T-helper 2 cell treated with Interferon-gamma antibody and Interleukin-4, amounts not matched to agents 5 μg/mL and 100 μg/mL, for 36 hours (primary cell): ENCODE data around the gene MT1X.

ENCODE experiments used
- DNase-seq: peaks from one replicate; pipeline ENCODE4 v3.0.0; 2021; ENCODE audit warnings: low spot score
- H3K27ac Mint-ChIP-seq: one replicate; pipeline ENCODE4 v1.8.0; 2021; ENCODE audit warnings: mild to moderate bottlenecking, mixed read lengths
- H3K27me3 Mint-ChIP-seq: one replicate; pipeline ENCODE4 v1.8.0; 2021; ENCODE audit warnings: low read depth, mixed read lengths
- H3K36me3 Mint-ChIP-seq: one replicate; pipeline ENCODE4 v1.8.0; 2021; ENCODE audit warnings: low read depth, mixed read lengths
- H3K4me1 Mint-ChIP-seq: one replicate; pipeline ENCODE4 v1.8.0; 2021; ENCODE audit warnings: low read depth, mixed read lengths
- H3K4me3 Mint-ChIP-seq: one replicate; pipeline ENCODE4 v1.8.0; 2022; ENCODE audit warnings: mild to moderate bottlenecking, moderate library complexity, mixed read lengths
- H3K9me3 Mint-ChIP-seq: one replicate; pipeline ENCODE4 v1.8.0; 2021; ENCODE audit warnings: mixed read lengths

Gene MT1X

DNA sequence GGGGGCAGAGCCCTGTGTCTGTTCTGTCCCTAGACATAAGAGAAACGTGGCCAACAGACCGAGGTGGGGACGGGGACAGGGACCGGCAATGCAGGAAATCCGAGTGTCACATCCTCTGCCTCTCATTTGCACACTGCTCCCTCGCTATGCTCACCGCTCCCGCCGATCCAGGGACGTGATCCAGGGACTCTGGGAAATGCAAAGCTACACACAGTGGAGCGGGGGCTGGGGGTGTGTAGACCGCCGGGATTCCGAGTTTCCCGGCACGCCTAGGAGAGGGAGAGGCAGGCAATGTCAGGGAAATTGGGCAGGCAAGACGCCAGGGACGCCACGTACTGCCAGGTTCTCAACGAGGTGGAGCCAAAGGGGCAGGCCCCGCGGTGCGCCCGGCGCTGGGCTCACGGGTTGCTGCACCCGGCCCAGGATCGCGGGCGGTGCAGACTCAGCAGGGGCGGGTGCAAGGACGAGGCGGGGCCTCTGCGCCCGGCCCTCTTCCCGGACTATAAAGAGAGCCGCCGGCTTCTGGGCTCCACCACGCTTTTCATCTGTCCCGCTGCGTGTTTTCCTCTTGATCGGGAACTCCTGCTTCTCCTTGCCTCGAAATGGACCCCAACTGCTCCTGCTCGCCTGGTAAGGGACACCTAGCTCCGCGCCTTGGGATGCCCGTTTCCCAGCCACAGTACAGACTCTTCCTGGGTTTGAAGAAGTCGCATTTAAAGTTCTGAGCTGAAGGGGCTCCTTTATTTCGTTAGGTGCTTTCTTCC, at the start of gene MT1X:
TSS of gene MT1X (plus strand) at position 532 of the 764 bp plus-strand sequence. CDS start at position 603, 71 bp downstream.
- peak within 1 kb of the TSS; percentile 92 for H3K27ac Mint-ChIP-seq
- peak; percentile 89 for DNase-seq
- peaks cover 4% of the 10 kb centered on the region for H3K9me3 Mint-ChIP-seq
- H3K4me3 Mint-ChIP-seq, result peak within 1 kb of the TSS; percentile 96
- peaks cover 3% of the 10 kb centered on the region for H3K36me3 Mint-ChIP-seq
- H3K4me1 Mint-ChIP-seq, result peaks cover 16% of the 10 kb centered on the region
- no peaks in the 10 kb centered on the region for H3K27me3 Mint-ChIP-seq

DNA sequence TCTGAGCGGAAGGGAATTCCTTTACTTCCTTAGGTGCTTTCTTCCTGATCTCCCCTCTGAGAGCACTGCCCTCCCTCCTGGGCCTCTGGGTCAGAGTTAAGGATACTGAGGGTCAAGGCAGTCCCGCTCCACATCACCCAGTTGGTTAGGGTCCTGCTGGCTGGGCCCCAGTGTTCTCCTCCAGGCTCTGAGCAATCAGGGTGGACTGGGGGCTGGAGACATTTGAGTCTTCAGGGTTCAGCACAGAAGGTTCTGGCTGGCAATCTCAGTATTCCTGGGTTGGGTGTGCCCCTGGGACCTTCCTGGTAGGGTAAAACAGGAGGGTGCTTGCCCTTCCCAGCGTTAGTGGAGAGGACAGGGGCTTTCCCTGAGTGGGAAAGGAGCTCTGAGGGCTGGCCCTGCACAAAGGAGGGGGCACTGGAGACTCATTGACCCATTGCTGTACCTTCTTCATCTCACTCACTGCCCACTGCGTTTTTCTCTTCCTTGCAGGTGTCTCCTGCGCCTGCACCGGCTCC, 49.4 kb upstream of the MT1X start:
- H3K36me3 Mint-ChIP-seq, result peaks cover 4% of the 10 kb centered on the region
- no peak for DNase-seq
- H3K27ac Mint-ChIP-seq, result no peak overlapping the region
- peaks cover 74% of the 10 kb centered on the region for H3K27me3 Mint-ChIP-seq
- peaks cover 29% of the 10 kb centered on the region for H3K4me1 Mint-ChIP-seq
- no peaks in the 10 kb centered on the region for H3K9me3 Mint-ChIP-seq
- H3K4me3 Mint-ChIP-seq, result peak overlapping the region; percentile 54

DNA sequence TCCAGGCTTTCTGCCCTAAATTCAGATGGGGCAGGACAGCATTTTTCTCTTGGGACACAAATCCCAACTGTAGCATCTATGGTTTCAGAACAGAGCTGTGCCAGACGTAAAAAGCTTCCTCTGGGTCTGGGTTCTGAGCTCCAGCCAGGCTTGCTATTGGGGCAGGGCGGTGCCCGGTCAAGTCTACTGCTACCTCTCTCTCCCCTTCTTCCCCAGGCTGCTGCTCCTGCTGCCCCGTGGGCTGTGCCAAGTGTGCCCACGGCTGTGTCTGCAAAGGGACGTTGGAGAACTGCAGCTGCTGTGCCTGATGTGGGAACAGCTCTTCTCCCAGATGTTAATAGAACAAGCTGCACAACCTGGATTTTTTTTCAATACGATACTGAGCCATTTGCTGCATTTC, 48.7 kb upstream of the MT1X start:
- Mint-ChIP-seq H3K4me3 (no peak overlapping the region), H3K4me1 (peaks cover 31% of the 10 kb centered on the region), H3K9me3 (no peaks in the 10 kb centered on the region), H3K36me3 (peaks cover 4% of the 10 kb centered on the region), H3K27ac (no peak overlapping the region), H3K27me3 (peaks cover 77% of the 10 kb centered on the region)
- DNase-seq, result no peak

DNA sequence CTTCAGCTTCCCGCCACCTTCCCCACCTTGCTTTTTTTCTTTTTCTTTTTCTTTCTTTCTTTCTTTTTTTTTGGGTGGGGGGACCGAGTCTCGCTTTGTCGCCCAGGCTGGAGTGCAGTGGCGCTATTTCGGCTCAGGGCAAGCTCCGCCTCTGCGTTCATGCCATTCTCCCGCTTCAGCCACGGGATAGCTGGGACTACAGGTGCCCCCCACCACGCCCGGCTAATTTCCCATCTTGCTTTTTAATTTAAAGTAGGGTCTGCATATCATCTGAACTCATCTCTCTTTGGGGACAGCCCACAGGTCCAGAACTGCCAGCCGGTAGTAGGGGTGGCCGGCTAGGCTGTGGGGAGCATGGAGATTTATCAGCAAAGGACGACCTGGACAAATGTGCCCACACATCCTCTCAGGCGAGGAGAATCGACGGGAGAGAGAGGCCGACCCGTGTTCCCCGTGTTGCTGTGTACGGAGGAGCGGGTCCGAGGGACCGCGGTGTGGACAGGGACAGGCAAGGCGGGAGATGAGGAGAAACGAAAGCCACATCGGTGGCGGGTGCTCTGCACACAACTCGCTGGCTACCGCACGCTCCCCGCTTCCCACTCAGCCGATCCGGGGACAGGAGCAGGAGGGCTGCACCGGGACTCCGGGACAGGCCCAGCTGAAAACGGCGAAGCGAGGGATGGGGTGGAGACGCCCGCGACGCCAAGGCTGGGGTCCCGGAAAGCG, 47.4 kb upstream of the MT1X start:
- H3K4me1 Mint-ChIP-seq, result peaks cover 31% of the 10 kb centered on the region
- H3K36me3 Mint-ChIP-seq, result peaks cover 4% of the 10 kb centered on the region
- H3K27me3 Mint-ChIP-seq, result peaks cover 89% of the 10 kb centered on the region
- no peaks in the 10 kb centered on the region for H3K9me3 Mint-ChIP-seq
- peak overlapping the region; percentile 5 for H3K27ac Mint-ChIP-seq
- no peak for DNase-seq
- H3K4me3 Mint-ChIP-seq, result peak overlapping the region; percentile 73

DNA sequence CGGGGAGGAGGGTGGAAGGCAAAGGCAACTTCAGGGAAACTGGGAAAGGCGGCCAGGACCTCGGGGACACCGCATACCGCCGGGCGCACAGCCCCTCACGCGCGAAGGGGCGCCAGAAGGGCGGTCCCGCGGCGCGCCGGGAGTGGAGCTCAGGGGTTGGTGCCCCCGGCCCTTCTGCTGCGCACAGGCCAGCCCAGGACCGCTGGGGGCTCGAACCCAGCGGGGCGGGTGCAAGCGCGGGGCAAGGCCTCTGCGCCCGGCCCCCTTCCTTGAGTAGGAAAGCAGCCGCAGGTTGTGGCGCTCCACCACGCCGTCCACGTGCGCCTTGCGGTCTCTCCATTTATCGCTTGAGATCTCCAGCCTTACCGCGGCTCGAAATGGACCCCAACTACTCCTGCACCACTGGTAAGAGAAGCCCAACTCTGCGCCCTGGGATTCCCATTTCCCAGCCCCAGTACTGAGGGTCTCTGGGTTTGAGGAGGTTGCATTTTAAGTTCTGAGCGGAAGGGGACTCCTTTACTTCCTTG, 46.8 kb upstream of the MT1X start:
- peaks cover 89% of the 10 kb centered on the region for H3K27me3 Mint-ChIP-seq
- no peak for DNase-seq
- H3K9me3 Mint-ChIP-seq, result no peaks in the 10 kb centered on the region
- peak overlapping the region; percentile 45 for H3K4me3 Mint-ChIP-seq
- H3K27ac Mint-ChIP-seq, result no peak overlapping the region
- H3K36me3 Mint-ChIP-seq, result peaks cover 4% of the 10 kb centered on the region
- H3K4me1 Mint-ChIP-seq, result peaks cover 27% of the 10 kb centered on the region

DNA sequence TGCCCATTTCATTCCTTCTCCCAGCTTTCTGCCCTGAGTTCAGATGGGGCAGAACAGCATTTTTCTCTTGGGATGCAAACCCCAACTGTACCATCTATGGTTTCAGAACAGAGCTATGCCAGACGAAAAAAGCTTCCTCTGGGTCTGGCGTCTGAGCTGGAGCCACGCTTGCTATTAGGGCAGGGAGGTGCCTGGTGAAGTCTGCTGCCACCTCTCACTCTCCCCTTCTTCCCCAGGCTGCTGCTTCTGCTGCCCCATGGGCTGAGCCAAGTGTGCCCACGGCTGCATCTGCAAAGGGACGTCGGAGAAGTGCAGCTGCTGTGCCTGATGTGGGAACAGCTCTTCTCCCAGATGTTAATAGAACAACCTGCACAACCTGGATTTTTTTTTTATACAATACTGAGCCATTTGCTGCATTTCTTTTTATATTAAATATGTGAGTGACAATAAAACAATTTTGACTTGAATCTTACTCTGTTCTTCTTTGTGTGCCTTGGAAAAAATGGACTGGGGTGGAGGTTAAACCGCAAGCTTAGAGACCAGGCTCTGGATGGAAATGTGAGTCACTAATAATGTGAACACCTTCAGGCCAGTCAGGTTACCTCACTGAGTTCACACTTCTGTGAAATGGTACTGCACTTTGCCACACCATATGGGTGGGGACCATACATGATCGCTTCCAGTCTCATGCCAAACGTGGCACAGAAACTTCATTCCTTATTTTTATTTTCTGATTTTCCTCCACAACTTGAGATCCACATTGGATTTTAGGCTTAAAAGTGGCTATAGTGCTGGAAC, 45.5 kb upstream of the MT1X start:
- no peak overlapping the region for H3K4me3 Mint-ChIP-seq
- H3K27ac Mint-ChIP-seq, result no peak overlapping the region
- H3K9me3 Mint-ChIP-seq, result no peaks in the 10 kb centered on the region
- DNase-seq, result no peak
- peaks cover 4% of the 10 kb centered on the region for H3K36me3 Mint-ChIP-seq
- H3K4me1 Mint-ChIP-seq, result peaks cover 25% of the 10 kb centered on the region
- peaks cover 81% of the 10 kb centered on the region for H3K27me3 Mint-ChIP-seq

DNA sequence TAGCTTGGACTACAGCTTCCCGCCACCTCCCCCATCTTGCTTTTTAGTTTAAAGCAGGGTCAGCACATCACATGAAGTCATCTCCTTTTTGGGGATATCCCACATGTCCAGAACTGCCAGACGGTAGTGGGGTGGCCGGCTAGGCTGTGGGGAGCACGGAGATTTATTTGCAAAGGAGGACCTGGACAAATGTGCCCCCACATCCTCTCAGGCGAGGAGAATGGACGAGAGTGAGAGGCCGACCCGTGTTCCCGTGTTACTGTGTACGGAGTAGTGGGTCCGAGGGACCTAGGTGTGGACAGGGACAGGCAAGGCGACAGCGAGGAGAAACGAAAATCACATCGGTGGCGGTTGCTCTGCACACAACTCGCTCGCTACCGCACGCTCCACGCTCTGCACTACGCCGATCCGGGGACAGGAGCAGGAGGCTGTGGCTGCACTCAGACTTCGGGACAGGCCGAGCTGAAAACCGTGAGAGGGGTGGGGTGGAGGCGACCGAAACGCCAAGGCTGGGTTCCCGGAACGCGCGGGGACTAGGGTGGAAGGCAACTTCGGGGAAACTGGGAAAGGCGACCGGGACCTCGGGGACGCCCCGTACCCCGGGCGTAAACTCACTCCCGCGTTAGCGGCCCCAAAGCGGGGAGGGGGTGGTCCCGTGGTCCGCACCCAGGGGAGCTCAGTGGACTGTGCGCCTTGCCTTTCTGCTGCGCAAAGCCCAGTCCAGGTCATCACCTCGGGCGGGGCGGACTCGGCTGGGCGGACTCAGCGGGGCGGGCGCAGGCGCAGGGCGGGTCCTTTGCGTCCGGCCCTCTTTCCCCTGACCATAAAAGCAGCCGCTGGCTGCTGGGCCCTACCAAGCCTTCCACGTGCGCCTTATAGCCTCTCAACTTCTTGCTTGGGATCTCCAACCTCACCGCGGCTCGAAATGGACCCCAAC, 44.2 kb upstream of the MT1X start, which contains the start of gene MT1A:
TSS of gene MT1A (plus strand) at position 853 of the 937 bp plus-strand sequence. CDS start at position 926, 73 bp downstream.
- peak; percentile 45 for DNase-seq
- Mint-ChIP-seq H3K36me3 (peaks cover 4% of the 10 kb centered on the region), H3K27me3 (peaks cover 79% of the 10 kb centered on the region), H3K9me3 (no peaks in the 10 kb centered on the region), H3K27ac (no peak within 1 kb of the TSS), H3K4me1 (peaks cover 28% of the 10 kb centered on the region), H3K4me3 (peak within 1 kb of the TSS; percentile 76)

DNA sequence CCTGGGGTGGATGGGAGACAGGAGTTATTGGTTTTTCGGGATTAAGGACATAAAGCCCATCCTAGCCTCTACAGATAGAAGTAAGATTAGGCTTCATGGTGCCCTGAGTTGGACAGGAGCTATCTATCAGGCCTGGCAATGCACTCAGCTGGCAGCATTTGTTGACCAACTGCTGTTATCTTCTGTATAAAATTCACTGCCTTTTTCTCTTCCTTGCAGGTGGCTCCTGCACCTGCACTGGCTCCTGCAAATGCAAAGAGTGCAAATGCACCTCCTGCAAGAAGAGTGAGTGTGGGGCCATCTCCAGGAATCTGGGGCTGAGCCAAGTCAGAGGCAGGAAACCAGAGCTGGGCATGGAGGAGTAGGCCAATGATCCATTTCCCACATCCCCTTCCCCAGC, 43.2 kb upstream of the MT1X start:
- Mint-ChIP-seq H3K27me3 (peaks cover 70% of the 10 kb centered on the region), H3K36me3 (peaks cover 4% of the 10 kb centered on the region), H3K4me3 (no peak overlapping the region), H3K27ac (no peak overlapping the region), H3K4me1 (peaks cover 35% of the 10 kb centered on the region), H3K9me3 (no peaks in the 10 kb centered on the region)
- no peak for DNase-seq

DNA sequence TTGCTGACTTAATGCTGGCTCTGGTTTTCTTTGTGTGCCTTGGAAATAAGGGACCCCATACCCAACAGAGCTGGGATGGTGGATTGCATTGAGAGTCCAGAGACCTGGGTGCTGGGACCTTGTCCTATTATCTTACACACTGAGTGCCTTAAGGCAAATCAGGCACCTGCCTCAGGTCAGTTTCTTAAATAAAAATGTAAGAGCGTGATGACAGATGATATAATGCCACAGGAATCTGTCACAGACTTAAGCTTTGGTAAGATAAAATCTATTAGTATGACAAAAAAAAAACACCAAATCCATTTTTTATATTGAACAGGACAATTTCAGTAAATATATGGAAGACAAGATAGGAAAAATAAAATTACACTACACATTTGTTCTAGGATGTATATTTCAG, 42.2 kb upstream of the MT1X start:
- no peak overlapping the region for H3K27ac Mint-ChIP-seq
- DNase-seq, result no peak
- no peaks in the 10 kb centered on the region for H3K9me3 Mint-ChIP-seq
- H3K27me3 Mint-ChIP-seq, result peaks cover 59% of the 10 kb centered on the region
- peaks cover 34% of the 10 kb centered on the region for H3K4me1 Mint-ChIP-seq
- no peak overlapping the region for H3K4me3 Mint-ChIP-seq
- H3K36me3 Mint-ChIP-seq, result peaks cover under 1% of the 10 kb centered on the region

DNA sequence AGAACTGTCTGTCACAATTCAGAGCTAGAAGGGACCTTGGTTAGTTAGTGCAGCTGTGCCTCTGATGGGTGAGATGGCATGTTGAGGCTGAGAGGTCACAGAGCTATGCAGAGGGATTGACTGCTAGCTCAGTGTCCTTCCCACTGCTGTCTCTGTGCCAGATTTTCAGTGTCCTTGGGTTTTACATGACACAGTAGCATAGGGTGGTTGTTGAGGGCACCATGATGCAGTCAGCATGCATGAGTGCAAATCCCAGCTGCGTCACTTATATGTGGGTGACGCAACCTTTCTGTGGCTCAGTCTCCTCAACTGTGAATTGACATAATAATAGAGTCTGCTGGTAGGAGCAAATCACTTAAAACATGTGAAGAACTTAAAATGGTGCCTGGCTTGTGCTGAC, 41.1 kb upstream of the MT1X start:
- no peak overlapping the region for H3K4me3 Mint-ChIP-seq
- no peak for DNase-seq
- peaks cover 56% of the 10 kb centered on the region for H3K27me3 Mint-ChIP-seq
- H3K36me3 Mint-ChIP-seq, result no peaks in the 10 kb centered on the region
- no peaks in the 10 kb centered on the region for H3K9me3 Mint-ChIP-seq
- H3K27ac Mint-ChIP-seq, result no peak overlapping the region
- H3K4me1 Mint-ChIP-seq, result peaks cover 29% of the 10 kb centered on the region

DNA sequence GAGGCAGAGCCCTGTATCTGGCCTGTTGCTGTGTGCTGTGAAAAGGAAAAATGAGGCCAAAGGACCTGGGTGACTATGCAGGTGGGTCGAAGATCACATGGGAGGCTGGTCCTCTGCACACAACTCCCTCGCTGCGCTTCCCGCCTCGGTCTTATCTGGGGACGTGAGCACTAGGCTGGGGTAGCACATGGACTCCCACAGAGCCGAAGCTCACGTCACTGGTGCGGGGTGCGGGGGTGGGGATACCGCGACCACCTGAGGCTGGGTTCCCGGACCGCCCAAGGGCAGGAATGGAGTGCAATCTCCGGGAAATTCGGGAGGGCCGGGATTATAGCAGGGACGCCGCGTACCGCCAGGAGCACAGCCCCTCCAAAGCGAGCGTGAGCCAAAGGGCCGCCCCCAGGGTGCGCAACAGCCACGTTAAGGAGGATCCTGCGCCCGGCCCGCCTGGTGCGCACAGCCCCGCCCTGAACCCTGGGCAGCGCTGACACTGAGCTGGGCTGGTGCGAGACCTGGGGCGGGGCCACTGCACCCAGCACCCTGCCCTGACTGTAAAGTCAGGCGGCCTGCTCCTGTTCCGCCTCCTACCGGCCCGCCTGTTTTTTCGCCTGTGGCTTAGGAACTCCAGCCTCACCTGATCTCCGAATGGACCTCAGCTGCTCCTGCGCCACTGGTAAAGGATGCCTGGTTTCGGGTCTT, 39.0 kb upstream of the MT1X start:
- Mint-ChIP-seq H3K27me3 (peaks cover 50% of the 10 kb centered on the region), H3K36me3 (no peaks in the 10 kb centered on the region), H3K9me3 (no peaks in the 10 kb centered on the region), H3K4me3 (peak overlapping the region; percentile 76), H3K27ac (no peak overlapping the region), H3K4me1 (peaks cover 23% of the 10 kb centered on the region)
- DNase-seq, result peak; percentile 85

DNA sequence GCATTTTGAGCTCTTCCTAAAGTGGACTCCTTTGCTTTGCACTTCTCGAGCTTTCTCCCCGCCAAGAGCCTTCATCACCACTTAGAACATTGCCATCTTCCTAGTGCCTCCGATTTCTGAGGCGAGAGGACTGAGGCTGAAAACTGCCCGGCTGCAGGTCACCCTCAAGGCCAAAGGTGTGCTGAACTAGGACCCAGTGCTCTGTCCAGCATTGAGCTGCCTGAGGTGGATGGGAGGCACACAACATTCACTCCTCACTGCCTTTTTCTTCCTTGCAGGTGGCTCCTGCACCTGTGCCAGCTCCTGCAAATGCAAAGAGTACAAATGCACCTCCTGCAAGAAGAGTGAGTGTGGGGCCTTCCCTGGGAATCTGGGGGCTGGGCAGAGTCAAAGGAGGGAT, 38.4 kb upstream of the MT1X start:
- H3K4me3 Mint-ChIP-seq, result peak overlapping the region; percentile 76
- no peak overlapping the region for H3K27ac Mint-ChIP-seq
- no peak for DNase-seq
- H3K27me3 Mint-ChIP-seq, result peaks cover 50% of the 10 kb centered on the region
- no peaks in the 10 kb centered on the region for H3K9me3 Mint-ChIP-seq
- H3K36me3 Mint-ChIP-seq, result no peaks in the 10 kb centered on the region
- peaks cover 19% of the 10 kb centered on the region for H3K4me1 Mint-ChIP-seq
